GM19324 (cell line): ENCODE data around the gene DNAJC4.

Source experiments
- ATAC-seq: cut with Tn5 transposase; IDR thresholded peaks from one replicate; pipeline ENCODE4 v1.9.1; 2021; ENCODE audit warnings: mild to moderate bottlenecking, moderate library complexity; ENCODE audit not compliant: unreplicated experiment, low FRiP score

The DNAJC4 gene

DNA sequence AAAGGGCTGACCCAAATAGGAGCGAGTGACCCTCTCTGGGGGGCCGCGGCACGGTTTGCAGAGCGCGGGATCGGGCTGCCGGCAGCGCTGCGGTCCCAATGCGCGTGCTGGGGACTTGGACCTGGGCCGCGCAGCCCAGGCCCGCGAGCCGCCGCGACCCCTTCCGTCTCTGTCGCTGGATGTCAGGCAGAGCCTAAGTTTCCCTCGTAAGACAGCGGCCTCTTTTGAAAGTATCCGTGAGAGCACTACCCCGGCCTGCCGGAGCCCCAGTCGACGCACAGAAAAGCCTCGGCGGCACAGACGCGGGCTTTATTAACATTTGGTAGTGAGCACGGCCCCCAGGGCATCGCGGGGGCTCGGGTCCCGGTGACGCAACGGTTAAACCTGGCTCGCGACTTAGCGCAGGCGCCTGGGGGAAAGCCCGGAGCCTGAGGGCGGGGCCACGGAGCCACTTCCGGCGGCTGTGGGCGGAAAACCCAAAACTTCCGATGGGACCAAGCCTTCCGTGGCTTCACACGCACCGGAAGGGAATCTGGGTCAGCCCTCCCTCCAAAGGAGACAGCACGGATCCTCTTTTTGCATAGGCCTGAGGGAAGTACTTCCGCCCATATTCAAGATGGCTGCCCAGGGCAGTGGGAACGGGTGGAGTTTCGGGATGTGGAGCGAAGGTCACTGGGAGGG is 39.3 kb downstream of the DNAJC4 start:
- ATAC-seq = peak; percentile 81

GRCh38 chr11:64275031-64275800 is 44.9 kb downstream of the DNAJC4 start:
- no peak for ATAC-seq

- ATAC-seq = no peak
Measured at GRCh38 chr11:64275841-64276240, 45.5 kb downstream of the DNAJC4 start.

DNA sequence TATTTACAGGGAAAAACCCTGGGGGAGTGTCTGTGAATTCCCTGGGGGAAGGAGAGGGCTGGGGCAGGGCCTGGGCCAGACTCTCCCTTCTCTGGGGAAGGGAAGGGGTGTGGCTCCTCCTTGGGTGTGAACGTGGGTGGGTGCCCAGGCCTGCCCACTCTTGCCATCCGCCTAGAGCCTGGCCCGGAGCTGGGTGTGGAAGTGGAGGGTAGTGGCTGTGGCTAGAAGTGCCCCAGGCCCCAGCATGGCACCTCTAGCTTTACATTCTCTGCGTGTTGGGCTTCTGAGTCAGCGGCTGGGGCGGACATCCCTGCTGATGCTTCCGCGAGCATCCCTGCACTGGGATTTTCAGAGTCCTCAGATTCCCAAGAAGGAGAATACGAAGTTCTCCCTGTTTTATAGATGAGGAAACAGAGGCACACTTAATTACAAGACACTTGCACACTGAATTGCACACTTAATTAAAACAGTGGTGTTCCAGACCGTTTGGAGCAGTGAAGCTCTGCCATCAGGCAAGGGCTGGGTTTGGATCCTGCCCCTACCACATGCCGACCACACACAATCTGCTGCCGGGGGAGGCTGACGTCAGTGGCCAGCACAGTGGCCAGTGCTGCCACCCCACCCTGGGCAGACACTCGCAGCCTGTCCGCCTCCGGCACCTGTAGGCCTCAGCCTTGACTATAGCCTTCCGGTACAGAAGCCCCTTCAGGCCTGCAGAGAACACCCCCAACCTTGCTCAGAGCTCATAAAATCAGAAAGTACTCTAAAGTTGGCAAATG is 46.5 kb downstream of the DNAJC4 start:
- no peak for ATAC-seq

DNA sequence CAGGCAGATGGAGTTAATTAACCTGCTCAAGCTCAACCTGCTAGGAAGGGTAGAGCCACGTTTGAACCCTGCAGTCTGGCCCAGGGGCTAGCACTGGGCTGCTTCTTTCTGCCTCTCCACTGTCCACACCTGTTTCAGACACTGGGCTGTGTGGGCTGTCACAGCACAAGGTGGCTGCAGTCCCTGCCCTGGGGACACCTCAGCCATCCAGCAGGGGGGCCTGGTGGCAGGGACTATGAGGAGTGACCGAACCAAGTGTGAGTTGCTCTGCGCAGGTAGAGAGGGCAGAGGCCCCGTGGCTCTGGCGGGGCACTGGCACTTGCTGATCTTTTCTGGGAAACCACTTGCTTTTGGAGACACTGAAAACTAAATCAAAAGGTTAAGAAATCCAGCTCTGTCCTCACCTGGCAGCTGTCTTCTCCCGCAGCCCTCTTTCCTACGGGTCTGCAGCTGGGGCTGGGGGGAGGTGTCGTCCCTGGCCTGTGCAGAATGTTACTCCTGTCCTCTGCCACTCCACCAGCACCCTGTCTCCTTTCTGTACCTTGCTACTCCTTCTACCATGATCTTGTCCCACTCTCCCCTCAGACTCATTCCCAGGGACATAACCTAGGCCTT is 48.3 kb downstream of the DNAJC4 start:
- ATAC-seq = no peak

DNA sequence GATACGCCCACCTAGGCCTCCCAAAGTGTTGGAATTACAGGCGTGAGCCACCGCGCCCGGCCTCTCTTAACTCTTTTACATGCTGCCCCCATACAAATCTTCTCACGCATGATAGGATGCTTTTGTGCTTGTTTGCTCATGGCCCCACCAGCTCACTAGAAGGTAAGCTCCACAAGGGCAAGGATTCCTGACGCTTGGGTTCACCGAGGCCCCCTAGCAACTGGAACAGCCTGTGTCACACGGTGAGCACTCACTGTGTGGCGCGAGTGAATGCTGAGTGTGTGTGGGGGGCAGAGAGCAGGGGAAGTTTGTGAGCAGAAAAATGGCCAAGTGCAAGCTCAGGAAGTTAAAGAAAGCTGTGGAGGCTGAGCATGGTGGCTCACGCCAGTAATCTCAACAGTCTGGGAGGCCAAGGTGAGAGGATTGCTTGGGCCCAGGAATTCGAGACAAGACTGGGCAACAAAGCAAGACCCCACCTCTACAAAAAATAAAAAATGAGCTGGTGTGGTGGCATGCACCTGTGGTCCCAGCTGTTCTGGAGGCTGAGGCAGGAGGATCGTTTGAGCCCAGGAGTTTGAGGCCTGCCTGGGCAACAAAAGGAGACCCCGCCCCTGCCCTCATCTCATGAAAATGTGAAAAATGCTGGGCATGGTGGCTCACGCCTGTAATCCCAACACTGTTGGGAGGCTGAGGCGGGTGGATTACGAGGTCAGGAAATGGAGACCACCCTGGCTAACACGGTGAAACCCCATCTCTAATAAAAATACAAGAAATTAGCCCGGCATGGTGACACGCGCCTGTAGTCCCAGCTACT is 51.8 kb downstream of the DNAJC4 start:
- ATAC-seq = no peak

DNA sequence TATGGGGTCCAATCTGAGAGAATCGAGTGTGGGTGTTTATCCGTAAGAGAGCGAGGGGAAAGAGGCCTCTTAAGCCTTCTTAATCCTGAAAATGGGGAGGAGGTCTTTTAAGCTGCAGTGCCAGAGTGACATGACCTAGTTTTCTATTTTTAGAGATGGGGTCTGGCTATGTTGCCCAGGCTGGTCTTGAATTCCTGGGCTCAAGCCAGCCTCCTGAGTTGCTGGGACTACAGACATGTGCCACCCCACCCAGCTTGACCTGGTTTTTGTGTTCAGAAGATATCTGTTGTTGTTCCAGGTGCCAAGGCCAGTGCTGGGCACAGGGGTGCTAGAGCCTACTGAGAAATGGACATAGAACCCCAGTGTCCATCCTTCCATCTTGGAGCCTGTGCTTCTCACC is 52.7 kb downstream of the DNAJC4 start:
- no peak for ATAC-seq
